Subcutaneous adipose tissue (tissue), 4 donors: Measurements from ENCODE around the gene CRELD1. TPM values are rescaled to one million over a fixed set of nuclear protein-coding genes. Genes with fewer than 3 reads are reported as not detected.

ENCODE experiments used
- total RNA-seq, 4 donors: library from RNA; depleted of rRNA; stranded (reverse); fragments of >200 nt; gene quantifications; one replicate each; pipeline ENCODE4 v1.1.0, GENCODE V29; 2016
- TF ChIP-seq, protein P1 (sequence below): fragments of 450-650 bp; IDR thresholded peaks from one replicate; pipeline ENCODE4 v1.5.1; 2016; ENCODE audit warnings: low read depth, mild to moderate bottlenecking, control low read depth, antibody characterized with exemption, moderate library complexity

CRELD1 gene
- total RNA-seq, 4 donors from 2014 or later, result 30.2 to 45.6 (median 35.5) TPM

GRCh38 chr3:9955611-9956352 lies 22.1 kb downstream of the CRELD1 start:
- TF ChIP-seq, protein P1, sequence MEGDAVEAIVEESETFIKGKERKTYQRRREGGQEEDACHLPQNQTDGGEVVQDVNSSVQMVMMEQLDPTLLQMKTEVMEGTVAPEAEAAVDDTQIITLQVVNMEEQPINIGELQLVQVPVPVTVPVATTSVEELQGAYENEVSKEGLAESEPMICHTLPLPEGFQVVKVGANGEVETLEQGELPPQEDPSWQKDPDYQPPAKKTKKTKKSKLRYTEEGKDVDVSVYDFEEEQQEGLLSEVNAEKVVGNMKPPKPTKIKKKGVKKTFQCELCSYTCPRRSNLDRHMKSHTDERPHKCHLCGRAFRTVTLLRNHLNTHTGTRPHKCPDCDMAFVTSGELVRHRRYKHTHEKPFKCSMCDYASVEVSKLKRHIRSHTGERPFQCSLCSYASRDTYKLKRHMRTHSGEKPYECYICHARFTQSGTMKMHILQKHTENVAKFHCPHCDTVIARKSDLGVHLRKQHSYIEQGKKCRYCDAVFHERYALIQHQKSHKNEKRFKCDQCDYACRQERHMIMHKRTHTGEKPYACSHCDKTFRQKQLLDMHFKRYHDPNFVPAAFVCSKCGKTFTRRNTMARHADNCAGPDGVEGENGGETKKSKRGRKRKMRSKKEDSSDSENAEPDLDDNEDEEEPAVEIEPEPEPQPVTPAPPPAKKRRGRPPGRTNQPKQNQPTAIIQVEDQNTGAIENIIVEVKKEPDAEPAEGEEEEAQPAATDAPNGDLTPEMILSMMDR, result no peak

GRCh38 chr3:9957214-9957613 lies 23.6 kb downstream of the CRELD1 start:
- TF ChIP-seq, protein P1, result no peak

GRCh38 chr3:9965200-9965875 lies 31.7 kb downstream of the CRELD1 start:
- TF ChIP-seq, protein P1, result no peak

- TF ChIP-seq, protein P1, result no peak
Observed at GRCh38 chr3:9966841-9967240, 33.2 kb downstream of the CRELD1 start.

DNA sequence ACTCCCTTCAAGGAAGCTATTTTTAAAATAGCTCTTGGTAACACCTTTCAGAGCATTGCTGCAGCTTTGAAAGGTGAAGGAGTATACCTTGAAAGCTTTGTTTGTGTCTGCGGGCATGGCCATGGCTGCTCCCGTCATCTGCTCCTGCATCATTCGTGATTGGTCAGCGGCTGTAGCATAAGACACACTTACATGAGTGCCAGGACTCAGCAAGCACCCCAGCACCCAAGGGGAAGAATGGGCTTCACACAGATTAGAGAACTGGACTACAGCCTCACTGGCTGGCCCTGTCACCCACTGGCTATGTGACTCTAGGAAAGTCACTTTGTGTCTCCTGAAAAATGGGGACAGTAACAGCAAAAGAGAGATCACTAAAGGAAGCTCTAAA lies 36.0 kb downstream of the CRELD1 start:
- TF ChIP-seq, protein P1, result no peak

DNA sequence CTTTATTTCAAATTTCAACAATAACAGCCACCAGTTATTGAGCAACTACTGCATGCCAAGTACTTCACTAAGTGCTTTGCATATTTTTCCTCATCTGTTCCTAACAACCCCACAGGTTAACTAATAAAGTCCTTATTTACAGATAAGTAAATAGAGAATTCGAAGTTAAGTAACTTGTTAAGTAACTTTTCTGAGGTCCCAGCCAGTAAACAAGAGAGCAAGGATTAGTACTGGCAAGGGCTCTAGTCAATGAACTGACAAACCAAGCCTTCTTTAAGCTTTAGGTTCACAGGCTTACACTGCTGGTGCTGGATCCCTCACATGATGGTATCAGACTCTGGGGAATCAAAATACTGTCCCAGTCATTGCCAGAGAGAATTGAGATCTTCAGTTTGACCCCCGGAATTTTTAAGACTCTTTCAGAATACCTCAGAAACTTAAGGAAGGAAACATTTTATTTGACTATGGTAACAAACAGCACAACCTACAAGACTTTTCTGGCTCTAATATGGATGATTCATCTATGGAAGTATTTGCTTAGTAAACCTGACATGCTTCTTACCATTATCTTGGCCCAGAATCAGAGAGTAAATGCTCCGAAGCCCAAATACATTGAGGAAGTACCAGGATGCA lies 36.5 kb downstream of the CRELD1 start:
- TF ChIP-seq, protein P1, result no peak
